ENCODE results near the gene GRIN3A. TPM values are rescaled to one million over a fixed set of nuclear protein-coding genes. Genes with fewer than 3 reads are reported as not detected.
"Not testable (repeated sequence)": the region's sequence is repeated elsewhere in the genome, so short reads cannot be mapped to it uniquely, and the experiment has no call there.

The GRIN3A gene
- polyA plus RNA-seq, 2 donors, result under 0.01 TPM; not detected in 1

DNA sequence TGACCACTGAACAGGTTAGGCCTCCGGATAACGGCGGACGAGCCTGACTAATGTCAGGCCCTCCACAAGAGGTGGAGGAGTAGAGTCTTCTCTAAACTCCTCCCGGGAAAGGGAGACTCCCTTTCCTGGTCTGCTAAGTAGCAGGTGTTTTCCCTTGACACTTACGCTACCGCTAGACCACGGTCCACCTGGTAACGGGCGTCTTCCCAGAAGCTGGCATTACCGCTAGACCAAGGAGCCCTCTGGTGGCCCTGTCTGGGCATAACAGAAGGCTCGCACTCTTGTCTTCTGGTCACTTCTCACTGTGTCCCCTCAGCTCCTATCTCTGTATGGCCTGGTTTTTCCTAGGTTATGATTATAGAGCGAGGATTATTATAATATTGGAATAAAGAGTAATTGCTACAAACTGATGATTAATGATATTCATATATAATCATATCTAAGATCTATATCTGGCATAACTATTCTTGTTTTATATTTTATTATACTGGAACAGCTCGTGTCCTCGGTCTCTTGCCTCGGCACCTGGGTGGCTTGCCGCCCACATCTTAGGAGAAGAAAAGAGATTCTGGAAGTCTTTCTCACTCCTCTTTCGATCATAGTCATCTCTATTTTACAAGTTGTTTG, 188.9 kb downstream of the GRIN3A start:
- peaks cover 18 to 26% of the 10 kb centered on the region in 2 donors for H3K36me3 ChIP-seq (ENCODE audit: control insufficient read depth in 2 of 2, insufficient read depth in 2 of 2, low read length in 1 of 2)
- H3K9me3 ChIP-seq (ENCODE audit: control insufficient read depth in 2 of 2, insufficient read depth in 1 of 2, low read depth in 1 of 2, low read length in 1 of 2); H3K4me1 ChIP-seq (ENCODE audit: control insufficient read depth in 2 of 2, insufficient read depth in 2 of 2, low read length in 1 of 2); H3K27ac ChIP-seq (ENCODE audit: low read depth in 2 of 2, low read length in 1 of 2); H3K27me3 ChIP-seq (ENCODE audit: control insufficient read depth in 1 of 2, insufficient read depth in 2 of 2, low read length in 2 of 2); H3K4me3 ChIP-seq (ENCODE audit: low read depth in 1 of 2, low read length in 2 of 2): not testable (repeated sequence)
- 79 to 86% methylated on average over 17 of the region's 18 CpGs for WGBS, 2 donors

GRCh38 chr9:101543098-101543735, 195.2 kb downstream of the GRIN3A start:
- no peaks in the 10 kb centered on the region for H3K9me3 ChIP-seq (ENCODE audit: control insufficient read depth in 2 of 2, insufficient read depth in 1 of 2, low read depth in 1 of 2, low read length in 1 of 2)
- H3K27ac ChIP-seq (ENCODE audit: low read depth in 2 of 2, low read length in 1 of 2), result peak overlapping the region in 1 of 2 donors; percentile 24
- no peaks in the 10 kb centered on the region for H3K27me3 ChIP-seq (ENCODE audit: control insufficient read depth in 1 of 2, insufficient read depth in 2 of 2, low read length in 2 of 2)
- 79 to 80% methylated on average over 14 of the region's 14 CpGs for WGBS, 2 donors
- peaks cover 7 to 12% of the 10 kb centered on the region in 2 donors for H3K36me3 ChIP-seq (ENCODE audit: control insufficient read depth in 2 of 2, insufficient read depth in 2 of 2, low read length in 1 of 2)
- H3K4me1 ChIP-seq (ENCODE audit: control insufficient read depth in 2 of 2, insufficient read depth in 2 of 2, low read length in 1 of 2), result no peaks in the 10 kb centered on the region
- no peak overlapping the region for H3K4me3 ChIP-seq (ENCODE audit: low read depth in 1 of 2, low read length in 2 of 2)

DNA sequence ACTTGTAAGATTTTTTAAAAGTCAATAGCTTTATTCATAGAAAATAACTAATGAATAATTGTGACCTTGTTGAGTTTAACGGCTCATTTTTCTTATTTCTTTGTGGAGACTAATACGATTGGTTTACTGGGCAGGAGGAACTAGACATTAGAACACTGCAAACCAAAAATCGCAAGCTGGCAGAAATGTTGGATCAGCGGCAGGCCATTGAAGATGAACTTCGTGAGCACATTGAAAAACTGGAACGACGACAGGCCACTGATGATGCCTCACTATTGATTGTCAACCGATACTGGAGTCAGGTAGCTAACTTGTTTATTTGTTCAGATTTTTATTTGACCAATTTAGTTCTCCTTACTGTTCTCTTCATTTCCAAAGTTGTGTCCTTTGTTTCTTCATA, 198.4 kb downstream of the GRIN3A start:
- Histone ChIP-seq H3K9me3 (ENCODE audit: control insufficient read depth in 2 of 2, insufficient read depth in 1 of 2, low read depth in 1 of 2, low read length in 1 of 2) (no peaks in the 10 kb centered on the region), H3K27me3 (ENCODE audit: control insufficient read depth in 1 of 2, insufficient read depth in 2 of 2, low read length in 2 of 2) (no peaks in the 10 kb centered on the region), H3K4me3 (ENCODE audit: low read depth in 1 of 2, low read length in 2 of 2) (no peak overlapping the region), H3K4me1 (ENCODE audit: control insufficient read depth in 2 of 2, insufficient read depth in 2 of 2, low read length in 1 of 2) (no peaks in the 10 kb centered on the region), H3K27ac (ENCODE audit: low read depth in 2 of 2, low read length in 1 of 2) (no peak overlapping the region), H3K36me3 (ENCODE audit: control insufficient read depth in 2 of 2, insufficient read depth in 2 of 2, low read length in 1 of 2) (peaks cover 4 to 8% of the 10 kb centered on the region in 2 donors)
- 90 to 93% methylated on average over 8 of the region's 8 CpGs for WGBS, 2 donors

DNA sequence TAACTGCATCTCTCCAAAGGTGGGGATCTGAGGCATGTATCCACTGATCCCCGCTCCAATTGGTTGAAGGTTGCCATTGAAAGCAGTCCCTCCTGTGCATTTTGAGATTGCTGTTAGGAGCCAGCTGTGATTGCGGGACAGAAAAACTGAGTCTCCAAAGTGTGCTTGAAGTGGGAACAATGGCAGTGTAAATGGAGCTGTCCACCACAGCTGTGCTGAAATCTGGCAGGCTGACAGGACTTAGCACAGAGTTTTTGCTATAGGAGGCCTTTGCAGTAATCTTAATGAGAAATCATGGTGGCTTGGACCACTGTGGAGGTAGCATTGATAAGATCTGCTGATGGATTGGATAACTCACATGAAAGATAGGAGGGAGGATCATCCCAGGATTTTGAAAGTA, 201.5 kb downstream of the GRIN3A start:
- Histone ChIP-seq H3K27me3 (ENCODE audit: control insufficient read depth in 1 of 2, insufficient read depth in 2 of 2, low read length in 2 of 2) (no peaks in the 10 kb centered on the region), H3K4me1 (ENCODE audit: control insufficient read depth in 2 of 2, insufficient read depth in 2 of 2, low read length in 1 of 2) (no peaks in the 10 kb centered on the region), H3K4me3 (ENCODE audit: low read depth in 1 of 2, low read length in 2 of 2) (no peak overlapping the region), H3K27ac (ENCODE audit: low read depth in 2 of 2, low read length in 1 of 2) (no peak overlapping the region), H3K9me3 (ENCODE audit: control insufficient read depth in 2 of 2, insufficient read depth in 1 of 2, low read depth in 1 of 2, low read length in 1 of 2) (no peaks in the 10 kb centered on the region), H3K36me3 (ENCODE audit: control insufficient read depth in 2 of 2, insufficient read depth in 2 of 2, low read length in 1 of 2) (peaks cover 4 to 6% of the 10 kb centered on the region in 2 donors)
- WGBS, 2 donors, result 94 to 95% methylated on average over 2 of the region's 2 CpGs

- Histone ChIP-seq H3K4me1 (ENCODE audit: control insufficient read depth in 2 of 2, insufficient read depth in 2 of 2, low read length in 1 of 2) (no peaks in the 10 kb centered on the region), H3K27ac (ENCODE audit: low read depth in 2 of 2, low read length in 1 of 2) (peak overlapping the region in 1 of 2 donors; percentile 40), H3K4me3 (ENCODE audit: low read depth in 1 of 2, low read length in 2 of 2) (no peak overlapping the region), H3K36me3 (ENCODE audit: control insufficient read depth in 2 of 2, insufficient read depth in 2 of 2, low read length in 1 of 2) (peaks cover 4 to 6% of the 10 kb centered on the region in 2 donors), H3K9me3 (ENCODE audit: control insufficient read depth in 2 of 2, insufficient read depth in 1 of 2, low read depth in 1 of 2, low read length in 1 of 2) (no peaks in the 10 kb centered on the region), H3K27me3 (ENCODE audit: control insufficient read depth in 1 of 2, insufficient read depth in 2 of 2, low read length in 2 of 2) (no peaks in the 10 kb centered on the region)
Observed at GRCh38 chr9:101536351-101536750, 202.1 kb downstream of the GRIN3A start.

DNA sequence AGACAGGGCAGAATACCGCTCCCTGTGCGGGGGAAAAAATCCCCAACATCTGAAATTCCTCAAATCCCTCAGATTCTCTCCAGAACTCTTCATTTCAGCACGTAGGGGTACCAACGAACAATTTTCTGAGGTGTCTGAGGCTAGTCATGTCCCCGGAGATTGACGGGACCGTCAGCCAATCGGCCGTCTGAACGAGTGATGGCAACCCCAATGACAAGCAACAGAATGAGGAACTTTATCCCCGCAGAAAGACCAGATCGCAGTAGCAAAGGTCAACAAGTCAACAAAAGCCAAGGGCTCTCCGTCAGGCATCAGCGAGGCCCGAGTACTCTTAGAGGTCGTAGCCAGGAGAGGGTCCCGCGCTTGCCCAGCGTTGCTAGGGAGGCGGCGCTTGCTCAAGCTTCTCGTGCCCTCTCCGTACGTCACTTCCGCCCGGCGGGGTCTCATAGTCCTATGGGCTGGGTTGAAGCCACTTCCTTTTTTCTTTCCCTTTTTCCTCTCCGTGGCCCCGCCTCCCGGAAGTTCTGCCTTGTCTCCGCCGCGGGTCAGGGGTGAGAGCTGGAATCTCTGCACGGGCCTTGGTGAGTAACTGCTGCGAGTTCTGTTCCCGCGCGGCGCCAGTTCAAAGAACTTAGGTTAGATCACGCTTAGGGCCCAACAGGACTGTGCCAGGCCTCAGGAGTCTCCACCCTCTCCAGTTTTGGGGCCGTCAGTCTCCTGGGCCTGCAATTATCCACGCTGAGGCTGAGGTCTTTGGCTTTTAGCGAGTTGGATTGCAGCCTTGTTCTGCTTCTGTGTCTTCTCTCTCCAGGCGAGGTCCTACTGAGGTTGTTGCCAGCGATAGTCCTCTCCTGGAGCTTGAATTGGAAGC, 204.9 kb downstream of the GRIN3A start, which contains the start of gene RNF20:
RNF20 (plus strand) TSS at position 520 of the 871 bp plus-strand sequence. CDS start 1,571 bp downstream, outside the sequence.
- H3K4me1 ChIP-seq (ENCODE audit: control insufficient read depth in 2 of 2, insufficient read depth in 2 of 2, low read length in 1 of 2), result no peaks in the 10 kb centered on the region
- H3K36me3 ChIP-seq (ENCODE audit: control insufficient read depth in 2 of 2, insufficient read depth in 2 of 2, low read length in 1 of 2), result peaks cover 0 to 3% of the 10 kb centered on the region in 2 donors
- peak within 1 kb of the TSS; percentile 96 for H3K27ac ChIP-seq (ENCODE audit: low read depth in 2 of 2, low read length in 1 of 2)
- 0% methylated on average over 45 of the region's 45 CpGs for WGBS, 2 donors
- H3K4me3 ChIP-seq (ENCODE audit: low read depth in 1 of 2, low read length in 2 of 2), result peak within 1 kb of the TSS; percentile 85 to 88
- H3K27me3 ChIP-seq (ENCODE audit: control insufficient read depth in 1 of 2, insufficient read depth in 2 of 2, low read length in 2 of 2), result no peaks in the 10 kb centered on the region
- H3K9me3 ChIP-seq (ENCODE audit: control insufficient read depth in 2 of 2, insufficient read depth in 1 of 2, low read depth in 1 of 2, low read length in 1 of 2), result no peaks in the 10 kb centered on the region

DNA sequence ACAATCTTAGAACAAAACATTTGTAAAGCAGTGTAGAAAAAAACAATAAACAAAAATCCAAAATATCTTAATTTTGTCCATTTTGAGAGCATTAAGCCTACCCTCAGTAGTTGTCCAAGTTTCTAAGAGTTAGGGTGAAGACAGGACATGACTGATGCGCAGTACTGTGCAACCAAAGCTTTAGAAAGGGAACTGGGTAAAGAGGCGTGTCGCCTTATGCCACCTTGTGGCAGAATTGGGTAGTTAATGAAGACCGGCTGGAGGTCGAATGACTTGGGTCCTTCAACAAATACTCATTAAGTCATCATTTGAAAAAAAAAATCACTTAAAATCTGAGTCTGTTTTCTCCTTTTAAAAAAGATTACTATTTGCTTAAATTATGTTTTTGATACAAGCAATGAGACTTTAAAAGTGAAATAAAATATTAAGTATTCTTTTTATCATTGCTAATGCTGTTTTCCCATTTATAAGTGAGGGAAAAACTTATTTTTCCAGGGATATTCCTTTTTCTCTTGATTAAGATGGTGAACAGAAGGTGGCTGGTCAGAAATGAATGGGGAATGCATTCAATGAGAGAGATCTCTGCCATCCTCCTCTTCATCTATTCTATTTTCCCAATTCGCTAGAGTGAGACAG, 208.3 kb downstream of the GRIN3A start:
- H3K4me1 ChIP-seq (ENCODE audit: control insufficient read depth in 2 of 2, insufficient read depth in 2 of 2, low read length in 1 of 2), result no peaks in the 10 kb centered on the region
- no peaks in the 10 kb centered on the region for H3K27me3 ChIP-seq (ENCODE audit: control insufficient read depth in 1 of 2, insufficient read depth in 2 of 2, low read length in 2 of 2)
- WGBS, 2 donors, result 18 to 20% methylated on average over 6 of the region's 6 CpGs
- H3K27ac ChIP-seq (ENCODE audit: low read depth in 2 of 2, low read length in 1 of 2), result no peak overlapping the region
- H3K4me3 ChIP-seq (ENCODE audit: low read depth in 1 of 2, low read length in 2 of 2), result no peak overlapping the region
- no peaks in the 10 kb centered on the region for H3K9me3 ChIP-seq (ENCODE audit: control insufficient read depth in 2 of 2, insufficient read depth in 1 of 2, low read depth in 1 of 2, low read length in 1 of 2)
- no peaks in the 10 kb centered on the region for H3K36me3 ChIP-seq (ENCODE audit: control insufficient read depth in 2 of 2, insufficient read depth in 2 of 2, low read length in 1 of 2)

DNA sequence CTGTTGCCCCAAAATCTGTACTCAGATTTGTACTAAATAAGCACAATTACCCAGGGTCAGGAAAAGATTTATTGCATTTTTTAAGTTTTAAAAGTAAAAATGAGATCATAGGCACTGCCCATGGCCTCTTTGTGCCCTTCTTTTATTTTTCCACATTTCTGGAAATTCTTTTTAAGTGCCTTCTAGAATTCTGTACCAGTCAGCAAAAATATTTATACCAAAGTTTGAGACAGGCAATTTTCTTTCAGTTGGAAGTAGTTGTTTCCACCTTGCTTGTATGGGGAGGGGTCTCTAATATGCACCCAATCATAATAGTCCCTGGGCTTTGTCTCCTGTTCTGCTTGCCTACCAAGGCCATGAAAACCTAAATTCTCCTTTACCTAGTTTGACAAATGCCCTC, 210.4 kb downstream of the GRIN3A start:
- no peaks in the 10 kb centered on the region for H3K9me3 ChIP-seq (ENCODE audit: control insufficient read depth in 2 of 2, insufficient read depth in 1 of 2, low read depth in 1 of 2, low read length in 1 of 2)
- no peaks in the 10 kb centered on the region for H3K36me3 ChIP-seq (ENCODE audit: control insufficient read depth in 2 of 2, insufficient read depth in 2 of 2, low read length in 1 of 2)
- H3K27me3 ChIP-seq (ENCODE audit: control insufficient read depth in 1 of 2, insufficient read depth in 2 of 2, low read length in 2 of 2), result no peaks in the 10 kb centered on the region
- no peak overlapping the region for H3K4me3 ChIP-seq (ENCODE audit: low read depth in 1 of 2, low read length in 2 of 2)
- no peaks in the 10 kb centered on the region for H3K4me1 ChIP-seq (ENCODE audit: control insufficient read depth in 2 of 2, insufficient read depth in 2 of 2, low read length in 1 of 2)
- H3K27ac ChIP-seq (ENCODE audit: low read depth in 2 of 2, low read length in 1 of 2), result no peak overlapping the region

DNA sequence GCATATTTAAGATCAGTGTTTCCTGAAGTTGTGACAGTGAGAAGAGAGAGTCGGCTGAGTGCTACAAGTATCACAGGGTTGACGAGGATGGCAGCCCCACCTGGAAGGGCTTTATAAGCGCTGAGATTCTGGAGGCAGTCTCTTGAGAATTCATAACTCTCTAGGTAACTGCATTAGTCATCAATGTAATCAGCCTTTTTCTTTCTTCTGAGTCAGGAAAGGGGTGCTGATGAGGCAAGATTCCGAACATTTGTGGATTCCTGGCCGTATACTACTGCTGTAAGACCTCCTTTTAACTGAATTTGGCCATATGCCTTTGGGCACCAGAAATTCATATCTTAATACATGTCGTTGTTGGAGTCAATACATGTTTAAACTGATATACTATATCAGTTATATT, 211.4 kb downstream of the GRIN3A start:
- Histone ChIP-seq H3K27me3 (ENCODE audit: control insufficient read depth in 1 of 2, insufficient read depth in 2 of 2, low read length in 2 of 2) (no peaks in the 10 kb centered on the region), H3K27ac (ENCODE audit: low read depth in 2 of 2, low read length in 1 of 2) (no peak overlapping the region), H3K4me3 (ENCODE audit: low read depth in 1 of 2, low read length in 2 of 2) (no peak overlapping the region), H3K36me3 (ENCODE audit: control insufficient read depth in 2 of 2, insufficient read depth in 2 of 2, low read length in 1 of 2) (no peaks in the 10 kb centered on the region), H3K4me1 (ENCODE audit: control insufficient read depth in 2 of 2, insufficient read depth in 2 of 2, low read length in 1 of 2) (no peaks in the 10 kb centered on the region), H3K9me3 (ENCODE audit: control insufficient read depth in 2 of 2, insufficient read depth in 1 of 2, low read depth in 1 of 2, low read length in 1 of 2) (no peaks in the 10 kb centered on the region)
- 60 to 70% methylated on average over 6 of the region's 6 CpGs for WGBS, 2 donors
